Measurements from ENCODE around the gene RHOBTB3.

- 0 out of 2 replicates have a peak, but pooled peaks have one; percentile 9 for TF ChIP-seq CTCF (conservative IDR thresholded peaks at IDR 0.05; ENCODE audit: low read length)
- TF ChIP-seq EZH2phosphoT487 (IDR thresholded peaks at IDR 0.05; ENCODE audit: borderline replicate concordance) = no peak
Measured at GRCh38 chr5:95730730-95731570, at the start of gene RHOBTB3.
